DMS 273 (cell line): ENCODE results near the gene SPDYE3.

Experiments used
- DNase-seq: peaks from one replicate; lab custom pipeline; 2025; ENCODE audit not compliant: unreplicated experiment; lab: John Stamatoyannopoulos, UW

The SPDYE3 gene

DNA sequence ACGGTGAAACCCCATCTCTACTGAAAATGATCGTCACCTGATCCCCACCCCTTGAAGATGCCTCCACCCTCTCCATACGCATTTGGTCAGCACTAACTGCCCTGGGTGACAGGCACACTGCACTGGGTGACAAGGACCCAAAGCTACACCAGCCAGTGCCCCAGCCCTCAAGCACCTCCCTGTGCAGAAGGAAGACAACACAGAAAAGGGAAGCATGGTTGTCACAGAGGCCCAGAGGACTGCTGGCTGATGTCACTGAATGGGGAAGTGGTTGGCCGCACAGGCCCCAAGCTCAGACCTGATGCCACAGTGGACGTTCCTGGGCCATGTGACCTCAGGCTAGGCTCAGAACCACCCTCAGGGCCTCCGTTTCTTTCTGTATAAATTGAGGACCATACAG, 61.6 kb downstream of the SPDYE3 start:
- DNase-seq, result no peak

DNA sequence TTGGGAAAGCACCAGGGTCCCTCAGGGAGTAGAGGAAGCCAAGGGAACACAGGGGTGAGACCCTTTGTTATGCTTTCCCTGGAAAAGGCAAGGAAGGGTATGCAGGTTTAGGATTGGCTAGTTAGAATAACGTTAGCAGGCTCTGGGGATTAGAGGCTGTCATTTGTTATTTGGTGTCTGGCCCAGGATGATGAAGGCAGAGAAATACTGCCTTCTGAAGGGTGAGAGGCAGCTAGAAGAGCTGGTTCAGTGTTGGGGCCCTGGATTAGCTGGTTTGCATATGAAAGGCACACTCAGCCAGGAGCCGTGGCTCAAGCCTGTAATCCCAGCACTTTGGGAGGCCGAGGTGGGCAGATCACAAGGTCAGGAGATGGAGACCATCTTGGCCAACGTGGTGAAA, 62.8 kb downstream of the SPDYE3 start:
- DNase-seq, result no peak

DNA sequence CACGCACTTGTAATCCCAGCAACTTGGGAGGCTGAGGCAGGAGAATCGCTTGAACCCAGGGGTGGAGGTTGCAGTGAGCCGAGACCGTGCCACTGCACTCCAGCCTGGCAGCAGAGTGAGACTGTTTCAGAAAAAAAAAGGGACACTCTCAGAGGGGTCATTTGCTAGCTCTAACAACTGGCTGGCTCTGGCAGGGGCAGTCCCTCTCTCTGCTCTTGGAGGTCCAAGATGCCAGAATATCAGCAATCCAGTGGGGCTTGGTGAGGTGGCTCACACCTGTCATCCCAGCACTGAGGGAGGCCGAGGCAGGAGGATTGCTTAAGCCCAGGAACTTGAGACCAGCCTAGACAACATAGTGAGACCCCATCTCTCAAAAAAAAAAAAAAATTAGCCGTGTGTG, 63.2 kb downstream of the SPDYE3 start:
- DNase-seq, result no peak

DNA sequence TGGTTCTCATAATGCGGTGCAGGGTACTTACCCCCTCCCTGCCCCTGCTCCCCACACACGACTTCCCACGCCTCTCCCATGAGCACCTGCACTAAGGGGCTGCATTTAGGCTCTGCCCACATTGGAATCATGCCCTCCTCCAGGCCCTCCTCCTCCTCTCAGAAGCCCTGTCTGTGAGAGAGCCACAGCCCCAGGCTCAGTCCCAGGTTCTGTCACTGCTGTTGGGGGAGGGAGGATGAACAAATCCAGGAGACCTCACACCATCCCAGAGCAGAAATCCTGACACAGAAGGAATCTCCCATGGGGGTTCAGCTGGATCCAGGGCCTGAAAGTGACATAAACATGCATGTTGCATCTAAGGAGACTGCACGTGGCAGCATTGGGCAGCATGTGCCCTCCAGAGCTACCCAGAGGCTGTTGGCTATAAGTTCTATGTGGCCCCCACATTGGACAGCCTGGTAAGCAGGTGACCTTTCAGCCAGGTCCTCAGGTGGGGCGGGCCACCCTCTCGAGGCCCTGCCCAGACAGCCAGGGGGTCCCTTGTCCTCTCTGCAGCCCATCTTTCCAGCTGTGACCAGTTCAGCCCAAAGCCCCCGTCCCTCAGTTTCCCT, 64.2 kb downstream of the SPDYE3 start:
- no peak for DNase-seq
